ENCODE results near the gene MCRIP1. TPM values are rescaled to one million over a fixed set of nuclear protein-coding genes. Genes with fewer than 3 reads are reported as not detected.
A peak's percentile ranks its signal among the peaks of the same experiment; 100 is the strongest.

MCRIP1 gene
- total RNA-seq, 2 experiments from 2014 or later, result 67.4 to 68.3 TPM

DNA sequence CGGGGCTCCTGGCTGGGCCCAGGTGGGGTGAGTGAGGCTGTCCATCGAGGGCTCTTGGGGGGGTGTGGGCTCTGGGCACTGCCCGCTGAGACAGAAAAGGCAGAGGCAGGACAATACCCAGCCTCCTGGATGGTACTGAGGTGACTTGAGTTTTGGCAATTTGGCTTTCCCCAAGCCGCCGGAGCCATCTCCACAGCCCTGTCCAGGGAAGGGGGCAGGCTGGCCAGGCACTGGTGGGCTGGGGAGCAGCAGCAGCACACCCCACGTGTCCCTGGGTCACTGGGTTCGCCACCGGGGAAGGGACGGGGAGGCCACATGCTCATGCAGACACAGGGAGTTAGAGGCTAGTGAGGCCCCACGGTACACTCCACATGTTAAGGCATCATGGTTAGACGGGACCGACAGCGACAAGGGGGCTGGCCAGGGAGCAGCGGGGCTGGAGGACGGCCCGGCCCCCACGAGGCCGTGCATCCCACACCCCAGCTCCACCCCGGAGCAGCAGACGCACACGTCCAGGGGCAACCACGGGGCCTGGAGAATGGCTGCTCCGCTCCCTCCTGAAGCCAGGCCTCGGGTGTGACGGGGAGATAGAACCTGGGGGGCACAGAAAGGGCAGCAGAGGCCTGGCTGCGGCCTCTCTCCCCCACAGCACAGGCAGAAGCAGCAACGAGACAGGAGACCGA is 35.0 kb upstream of the MCRIP1 start:
- no peak for DNase-seq
- CTCF ChIA-PET, result interaction anchor here (0.6 to 2.3 kb wide), 2 partner anchors 166 to 288 kb away, joined by 3 to 5 read pairs; no protein-coding TSS in a partner anchor
- Mint-ChIP-seq H3K9me3 (no peaks in the 10 kb centered on the region), H3K27me3 (no peaks in the 10 kb centered on the region), H3K4me3 (peak overlapping the region; percentile 41), H3K36me3 (peaks cover 47% of the 10 kb centered on the region), H3K4me1 (ENCODE audit: low read depth) (peaks cover 44% of the 10 kb centered on the region), H3K27ac (peak overlapping the region; percentile 42)
- intact Hi-C loops (cut with micrococcal nuclease), result no loop called here
- POLR2A ChIA-PET, result interaction anchor here (1.6 to 3.1 kb wide), 2 partner anchors 18 to 23 kb away, joined by 3 to 16 read pairs; partner anchors contain the start of genes ALYREF and ANAPC11

DNA sequence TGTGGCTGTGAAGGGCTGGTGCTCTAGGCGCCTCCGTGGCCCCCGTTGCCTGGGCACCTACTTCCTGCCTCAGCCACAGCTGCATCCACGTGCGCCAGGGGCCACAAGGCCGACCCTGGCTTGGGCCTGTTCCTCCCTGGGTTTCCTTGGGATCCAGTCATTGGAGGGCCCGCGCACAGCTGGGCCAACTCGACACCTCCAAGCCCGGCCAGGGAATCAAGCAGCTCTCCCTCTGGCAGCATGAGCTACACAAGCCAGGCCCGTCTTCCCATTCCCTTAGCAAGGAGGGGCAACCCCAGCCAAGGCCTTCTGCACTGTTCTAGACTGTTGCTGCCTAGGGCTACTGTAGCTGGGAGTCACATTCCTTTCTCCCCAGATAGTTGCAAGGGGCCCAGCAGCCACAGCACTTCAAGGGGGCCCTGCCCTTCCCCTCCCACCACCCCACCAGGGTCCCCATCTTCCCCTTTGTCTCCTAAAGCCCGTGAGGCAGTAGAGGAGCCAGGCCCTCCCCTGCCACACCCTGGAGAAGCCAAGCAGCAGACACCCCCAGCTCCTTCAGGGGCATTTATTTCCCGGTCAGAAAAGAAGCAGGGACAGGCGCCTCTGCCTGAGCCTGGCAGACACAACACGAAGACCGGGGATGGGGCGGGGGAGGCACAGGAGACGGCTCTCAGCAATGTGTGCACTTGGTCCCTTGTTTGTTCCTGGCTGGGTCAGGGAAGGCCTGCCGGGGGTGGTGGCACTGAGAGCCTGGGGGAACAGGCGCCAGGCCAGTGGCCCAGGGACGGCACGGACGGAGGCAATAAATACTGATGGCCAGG is 34.3 kb upstream of the MCRIP1 start:
- H3K9me3 Mint-ChIP-seq, result no peaks in the 10 kb centered on the region
- CTCF ChIA-PET, result interaction anchor here (0.6 kb wide), 1 partner anchor 288 kb away, joined by 3 read pairs; no protein-coding TSS in a partner anchor
- intact Hi-C loops (cut with micrococcal nuclease), result no loop called here

DNA sequence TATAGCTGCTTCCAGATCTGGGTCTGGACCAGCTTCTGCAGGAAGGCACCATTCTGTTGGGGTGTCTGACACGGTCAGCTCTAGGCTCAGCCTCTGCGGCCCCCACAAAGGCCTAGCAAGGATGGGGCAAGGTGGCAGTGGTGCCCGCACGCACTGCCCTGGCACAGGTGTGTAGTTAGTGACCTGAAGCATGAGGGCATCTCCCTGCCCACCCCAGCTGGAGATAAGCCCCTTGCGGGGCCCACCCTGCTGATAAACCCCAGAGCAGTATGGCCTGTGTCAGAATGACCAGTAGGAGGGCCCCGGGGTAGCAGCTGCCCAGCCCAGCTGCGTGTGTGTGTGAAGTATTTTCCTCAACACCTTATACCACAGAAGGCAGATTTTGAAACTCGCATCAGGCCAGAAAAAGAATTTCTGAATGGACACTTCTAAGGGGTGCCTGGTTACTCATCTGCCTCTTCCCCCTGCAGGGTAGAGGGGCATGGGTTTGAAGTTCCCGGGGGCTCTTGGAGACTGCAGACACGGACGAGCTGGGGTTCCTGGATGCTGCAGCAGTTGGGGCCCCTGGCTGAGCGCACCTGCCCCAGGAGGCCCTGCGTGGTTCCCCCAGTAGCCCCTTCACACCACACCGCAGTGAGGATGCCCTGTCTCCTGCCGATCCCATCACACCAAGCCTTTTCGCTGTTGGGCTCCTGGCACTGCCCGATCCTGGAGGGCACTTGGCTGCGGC is 33.5 kb upstream of the MCRIP1 start:
- DNase-seq, result no peak
- POLR2A ChIA-PET, result interaction anchor here (1.0 to 1.6 kb wide), 3 partner anchors 20 to 45 kb away, joined by 3 to 4 read pairs (median 3); partner anchors contain the start of genes MCRIP1 and PCYT2
- intact Hi-C loops (cut with micrococcal nuclease), result no loop called here
- Mint-ChIP-seq H3K4me1 (ENCODE audit: low read depth) (peaks cover 43% of the 10 kb centered on the region), H3K4me3 (peak overlapping the region; percentile 42), H3K27me3 (no peaks in the 10 kb centered on the region), H3K27ac (peak overlapping the region; percentile 69), H3K9me3 (no peaks in the 10 kb centered on the region), H3K36me3 (peaks cover 52% of the 10 kb centered on the region)
- CTCF ChIA-PET, result no interaction called here

More for the DNA sequence above, 34.3 kb upstream of the MCRIP1 start:
- Mint-ChIP-seq H3K4me3 (peak overlapping the region; percentile 42), H3K4me1 (ENCODE audit: low read depth) (peaks cover 44% of the 10 kb centered on the region), H3K36me3 (peaks cover 53% of the 10 kb centered on the region), H3K27ac (peak overlapping the region; percentile 69), H3K27me3 (no peaks in the 10 kb centered on the region)
- POLR2A ChIA-PET, result interaction anchor here (1.6 kb wide), 1 partner anchor 19 kb away, joined by 3 read pairs; no protein-coding TSS in a partner anchor
- peak; percentile 31 for DNase-seq

DNA sequence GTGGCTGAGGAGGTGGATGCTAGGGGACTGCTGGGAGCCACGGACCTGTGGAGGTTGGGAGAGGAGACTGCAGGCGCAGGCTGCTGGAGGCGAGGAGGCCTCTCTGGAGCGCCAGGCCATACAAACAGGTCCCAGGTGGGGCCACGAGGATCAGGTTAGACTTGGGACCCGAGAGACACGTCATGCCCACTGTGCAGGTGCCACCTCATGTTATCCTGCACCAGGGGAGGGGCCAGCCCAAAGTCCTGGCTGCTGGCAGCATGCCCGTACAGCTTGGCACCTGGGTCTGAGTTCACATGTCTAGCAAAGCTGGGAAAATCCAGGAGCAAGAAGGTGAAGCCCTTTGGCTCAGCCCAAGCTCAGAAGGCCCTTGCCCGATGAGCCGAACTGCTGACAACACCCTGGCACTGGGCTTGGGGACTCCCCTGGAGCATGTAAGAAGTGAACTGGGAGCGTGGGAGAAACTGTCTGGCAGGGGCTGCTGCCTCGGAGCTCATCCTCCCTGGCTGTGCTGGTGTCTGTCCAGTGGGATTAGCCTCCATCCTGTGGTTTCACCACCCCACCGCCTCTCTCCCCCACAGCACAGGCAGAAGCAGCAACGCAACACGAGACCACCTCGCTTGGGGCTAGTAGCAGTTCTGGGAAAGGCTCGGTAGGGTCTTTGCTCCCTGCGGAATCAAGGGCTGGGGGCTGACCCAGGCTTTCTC is 32.8 kb upstream of the MCRIP1 start:
- Mint-ChIP-seq H3K27me3 (no peaks in the 10 kb centered on the region), H3K9me3 (no peaks in the 10 kb centered on the region), H3K4me3 (no peak overlapping the region), H3K36me3 (peaks cover 54% of the 10 kb centered on the region), H3K27ac (no peak overlapping the region), H3K4me1 (ENCODE audit: low read depth) (peaks cover 45% of the 10 kb centered on the region)
- intact Hi-C loops (cut with micrococcal nuclease), result no loop called here
- ChIA-PET POLR2A (interaction anchor here (1.0 to 1.6 kb wide), 3 partner anchors 20 to 45 kb away, joined by 3 to 4 read pairs (median 3); partner anchors contain the start of genes MCRIP1 and PCYT2), CTCF (no interaction called here)
- DNase-seq, result no peak

DNA sequence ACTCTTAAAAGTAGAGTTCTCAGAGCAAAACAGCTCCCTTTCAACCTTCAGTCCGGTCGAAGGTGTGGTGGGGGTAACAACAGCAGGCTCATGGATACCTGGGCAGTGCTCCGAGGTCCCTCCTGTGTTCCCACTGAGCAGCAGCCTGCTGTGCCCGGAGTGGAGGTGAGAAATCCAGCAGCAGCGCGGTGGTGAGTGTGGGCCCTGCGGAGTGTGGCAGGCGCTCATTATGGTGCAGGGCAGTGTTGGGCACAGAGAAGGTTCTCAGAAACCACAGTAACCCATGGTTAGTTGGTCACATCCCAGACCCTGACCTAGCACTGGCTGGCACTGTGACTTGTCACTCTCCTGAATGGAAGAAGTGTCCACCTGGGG is 32.3 kb upstream of the MCRIP1 start:
- intact Hi-C loops (cut with micrococcal nuclease), result no loop called here
- no peaks in the 10 kb centered on the region for H3K27me3 Mint-ChIP-seq
- no peaks in the 10 kb centered on the region for H3K9me3 Mint-ChIP-seq
- POLR2A ChIA-PET, result interaction anchor here (1.0 to 1.4 kb wide), 2 partner anchors 32 to 46 kb away, joined by 3 to 4 read pairs; partner anchors contain the start of genes MCRIP1 and PCYT2
- DNase-seq, result no peak
- H3K4me3 Mint-ChIP-seq, result no peak overlapping the region
- H3K27ac Mint-ChIP-seq, result no peak overlapping the region
- CTCF ChIA-PET, result no interaction called here
- H3K36me3 Mint-ChIP-seq, result peaks cover 57% of the 10 kb centered on the region
- H3K4me1 Mint-ChIP-seq (ENCODE audit: low read depth), result peaks cover 45% of the 10 kb centered on the region

DNA sequence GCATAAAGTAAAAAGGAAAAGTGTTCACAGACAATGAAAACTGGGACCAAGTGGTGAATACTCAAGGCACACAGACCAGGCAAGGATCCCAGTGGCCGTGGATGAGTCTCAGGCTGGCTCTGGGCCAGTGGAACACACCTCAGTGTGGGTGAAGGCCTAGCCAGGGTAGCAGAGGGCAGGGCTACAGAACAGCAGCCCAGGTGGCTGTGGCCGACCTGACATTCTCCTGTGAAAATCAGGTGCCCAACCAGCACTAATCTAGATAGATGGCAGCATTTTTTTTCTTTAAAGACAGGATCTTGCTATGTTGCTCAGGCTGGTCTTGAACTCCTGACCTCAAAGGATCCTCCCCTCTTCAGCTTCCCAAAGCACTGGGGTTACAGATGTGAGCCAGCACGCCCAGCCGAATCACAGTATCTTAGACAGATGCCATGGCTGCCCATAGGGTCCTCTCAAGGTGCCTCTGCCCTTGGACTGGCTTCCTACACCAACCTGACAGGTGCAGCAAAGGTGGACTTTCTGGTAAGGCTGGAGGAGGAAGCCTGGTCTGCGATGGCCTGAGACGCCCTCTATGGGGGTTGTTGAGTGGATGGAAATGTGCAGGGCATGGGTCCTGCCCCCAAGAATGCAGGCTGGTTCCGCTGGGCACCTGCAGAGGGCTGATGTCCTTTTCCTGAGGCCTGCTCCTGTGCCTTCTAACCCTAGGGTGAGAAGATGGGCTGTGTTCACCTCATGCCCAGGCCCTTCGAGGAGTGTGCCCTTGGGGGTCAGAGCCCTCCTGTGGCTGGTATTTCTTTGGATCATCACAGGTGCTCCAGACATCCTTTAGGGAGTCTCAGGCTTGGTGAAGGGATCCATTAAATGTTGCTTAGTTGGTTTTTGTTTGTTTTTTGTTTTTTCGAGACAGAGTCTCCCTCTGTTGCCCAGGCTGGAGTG is 31.0 kb upstream of the MCRIP1 start:
- H3K36me3 Mint-ChIP-seq, result peaks cover 51% of the 10 kb centered on the region
- POLR2A ChIA-PET, result no interaction called here

DNA sequence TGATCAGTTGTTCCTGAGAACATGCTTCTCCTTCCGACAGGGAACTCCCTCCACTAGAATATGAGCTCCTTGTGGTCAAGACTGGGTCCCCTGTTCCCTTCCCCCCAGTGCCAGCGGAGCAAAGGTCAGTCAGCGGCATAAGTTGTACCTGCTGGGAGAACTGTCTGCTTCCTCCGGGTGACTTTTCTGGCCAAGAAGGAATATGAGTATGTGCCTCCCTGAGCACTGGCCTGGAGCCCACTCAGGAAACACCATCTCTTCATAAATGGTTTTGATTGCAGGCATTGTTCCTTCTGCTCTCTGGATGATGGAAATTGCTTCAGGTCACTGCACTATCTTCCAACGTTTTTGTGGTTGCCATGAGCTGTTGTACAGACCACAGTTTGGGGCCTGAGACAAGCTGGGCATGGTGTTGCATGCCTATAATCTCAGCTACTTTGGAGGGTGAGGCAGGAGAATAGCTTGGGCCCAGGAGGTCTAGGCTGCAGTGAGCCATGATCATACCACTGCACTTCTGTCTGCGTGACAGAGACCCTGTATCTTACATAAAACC is 30.1 kb upstream of the MCRIP1 start:
- DNase-seq, result no peak
- ChIA-PET CTCF (no interaction called here), POLR2A (no interaction called here)
- peaks cover 55% of the 10 kb centered on the region for H3K4me1 Mint-ChIP-seq (ENCODE audit: low read depth)
- peak overlapping the region; percentile 56 for H3K27ac Mint-ChIP-seq
- H3K36me3 Mint-ChIP-seq, result peaks cover 55% of the 10 kb centered on the region
- no peaks in the 10 kb centered on the region for H3K9me3 Mint-ChIP-seq
- H3K4me3 Mint-ChIP-seq, result peak overlapping the region; percentile 58
- intact Hi-C loops (cut with micrococcal nuclease), result no loop called here
- H3K27me3 Mint-ChIP-seq, result no peaks in the 10 kb centered on the region

More for the DNA sequence above, 31.0 kb upstream of the MCRIP1 start:
- CTCF ChIA-PET, result no interaction called here
- intact Hi-C loops (cut with micrococcal nuclease), result no loop called here
- peaks cover 47% of the 10 kb centered on the region for H3K4me1 Mint-ChIP-seq (ENCODE audit: low read depth)
- no peak overlapping the region for H3K4me3 Mint-ChIP-seq
- no peak for DNase-seq
- H3K27me3 Mint-ChIP-seq, result no peaks in the 10 kb centered on the region
- peak overlapping the region; percentile 49 for H3K27ac Mint-ChIP-seq
- no peaks in the 10 kb centered on the region for H3K9me3 Mint-ChIP-seq

DNA sequence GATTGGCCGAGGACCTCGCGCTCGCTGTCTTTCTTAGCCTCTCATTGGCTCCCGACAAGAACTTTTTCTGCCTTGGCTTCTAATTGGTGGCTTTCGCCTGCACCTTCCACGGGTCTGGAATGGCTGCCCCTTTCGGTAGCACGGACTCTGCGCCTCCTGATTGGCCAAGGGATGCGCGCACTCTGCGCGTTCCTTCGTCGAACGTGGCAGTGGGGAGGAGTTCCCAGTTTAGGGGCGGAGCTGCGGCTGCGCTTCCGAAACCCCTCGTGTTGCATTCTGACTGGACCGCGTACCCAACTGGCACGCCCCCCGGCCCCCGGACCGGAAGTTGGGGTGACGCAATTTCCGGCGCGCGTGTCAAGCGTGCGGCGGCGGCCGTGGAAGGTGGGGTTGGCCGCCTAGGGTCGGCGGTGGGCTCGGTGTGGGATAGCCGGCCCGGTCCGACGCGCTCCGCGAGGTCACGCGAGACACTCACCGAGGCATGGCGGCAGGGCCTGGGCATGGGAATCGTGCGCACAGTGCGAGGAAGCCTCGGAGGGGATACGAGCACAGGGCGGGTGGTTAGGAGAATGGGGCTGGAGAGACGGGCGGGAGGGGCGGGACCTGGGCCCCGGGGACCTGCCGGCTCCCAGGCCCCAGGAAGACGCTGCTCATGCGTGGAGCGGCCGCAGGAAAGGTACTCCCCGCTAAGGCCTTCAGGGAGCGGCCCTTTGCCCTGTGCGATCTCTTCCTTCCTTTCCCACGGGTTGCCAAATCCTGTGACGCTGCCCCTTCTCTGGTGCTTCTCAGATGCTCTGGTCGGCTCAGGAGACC is 27.9 kb upstream of the MCRIP1 start:
- Mint-ChIP-seq H3K36me3 (peaks cover 47% of the 10 kb centered on the region), H3K4me3 (peak overlapping the region; percentile 95), H3K9me3 (no peaks in the 10 kb centered on the region), H3K27me3 (no peaks in the 10 kb centered on the region), H3K4me1 (ENCODE audit: low read depth) (peaks cover 48% of the 10 kb centered on the region), H3K27ac (peak overlapping the region; percentile 96)
- intact Hi-C loops (cut with micrococcal nuclease), result loop anchor here (1.0 to 2.0 kb wide), 7 partner anchors 10 to 346 kb away; partner anchors contain the start of genes ARHGDIA, ARL16, ASPSCR1 and CENPX
- DNase-seq, result peak; percentile 100
- ChIA-PET POLR2A (interaction anchor here (1.0 to 1.9 kb wide), 3 partner anchors 9 to 238 kb away, joined by 3 to 21 read pairs (median 3); partner anchors contain the start of genes ARHGDIA and MRPL12), CTCF (interaction anchor here (1.6 kb wide), 1 partner anchor 9 kb away, joined by 8 read pairs; no protein-coding TSS in a partner anchor)

DNA sequence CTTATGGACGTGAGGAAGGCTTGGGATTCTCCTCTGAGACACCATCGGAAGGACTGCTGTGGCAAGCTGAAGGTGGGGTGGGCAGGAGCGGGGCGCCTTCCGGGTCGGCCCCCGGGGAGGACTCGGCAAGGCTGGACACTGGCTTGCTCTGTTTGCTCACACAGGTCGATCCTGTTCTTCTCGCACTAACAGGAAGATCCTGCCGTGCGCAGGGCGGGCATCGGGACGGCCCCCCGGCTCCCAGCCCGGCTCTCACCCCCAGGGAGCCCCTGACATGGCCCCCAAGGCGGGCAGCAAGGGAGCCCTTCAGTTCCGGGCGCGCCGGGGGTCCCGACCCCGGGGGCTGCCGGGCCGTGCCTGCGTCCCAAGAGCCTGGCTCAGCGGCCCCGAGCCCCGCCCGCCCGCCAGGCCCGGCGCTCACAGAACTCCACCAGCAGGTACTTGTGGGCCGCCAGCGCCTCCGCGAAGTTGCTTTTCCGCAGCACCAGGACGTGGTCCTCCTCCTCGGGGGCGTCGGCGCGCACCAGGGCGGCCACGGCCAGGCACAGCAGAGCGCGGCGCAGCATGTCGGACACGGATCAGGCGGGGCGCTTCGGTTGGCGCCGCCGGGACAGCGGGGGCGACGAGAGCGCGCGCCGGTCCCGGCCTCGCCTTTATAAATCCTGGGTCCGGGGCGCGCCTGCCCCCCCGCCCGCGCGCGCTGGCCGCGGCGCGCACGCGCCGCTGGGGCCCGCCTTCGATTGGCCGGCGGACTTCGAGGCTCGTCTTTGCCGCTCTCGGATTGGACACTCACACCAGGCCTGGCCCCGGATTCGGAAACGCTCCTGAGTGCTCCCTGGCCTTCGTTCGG is 27.0 kb upstream of the MCRIP1 start, which contains the start of gene P4HB:
Gene P4HB (minus strand): TSS at position 630 of the 850 bp plus-strand sequence. CDS start 64 bp downstream, at position 566.
- Mint-ChIP-seq H3K9me3 (no peaks in the 10 kb centered on the region), H3K27me3 (no peaks in the 10 kb centered on the region), H3K36me3 (peaks cover 47% of the 10 kb centered on the region), H3K4me1 (ENCODE audit: low read depth) (peaks cover 44% of the 10 kb centered on the region), H3K27ac (peak within 1 kb of the TSS; percentile 96), H3K4me3 (peak within 1 kb of the TSS; percentile 95)
- peak; percentile 26 for DNase-seq
- ChIA-PET POLR2A (interaction anchor here (0.7 to 1.9 kb wide), 6 partner anchors 10 to 239 kb away, joined by 3 to 21 read pairs (median 4); partner anchors contain the start of genes ARHGDIA and MRPL12), CTCF (interaction anchor here (1.2 to 1.6 kb wide), 2 partner anchors 9 to 10 kb away, joined by 4 to 8 read pairs; no protein-coding TSS in a partner anchor)
- intact Hi-C loops (cut with micrococcal nuclease), result loop anchor here (1.0 to 2.0 kb wide), 7 partner anchors 11 to 345 kb away; partner anchors contain the start of genes ARHGDIA, ARL16, ASPSCR1 and CENPX

Data from activated CD4-positive, alpha-beta memory T cell treated with anti-CD3 and anti-CD28 coated beads for 36 hours (primary cell).